Measurements from ENCODE around the gene PRDM12. TPM values are rescaled to one million over a fixed set of nuclear protein-coding genes. Genes with fewer than 3 reads are reported as not detected.

Gene PRDM12
- total RNA-seq, 3 donors from 2014 or later: not detected

- TF ChIP-seq POLR2AphosphoS5 (IDR thresholded peaks at IDR 0.05): no peak
- TF ChIP-seq, protein P1, sequence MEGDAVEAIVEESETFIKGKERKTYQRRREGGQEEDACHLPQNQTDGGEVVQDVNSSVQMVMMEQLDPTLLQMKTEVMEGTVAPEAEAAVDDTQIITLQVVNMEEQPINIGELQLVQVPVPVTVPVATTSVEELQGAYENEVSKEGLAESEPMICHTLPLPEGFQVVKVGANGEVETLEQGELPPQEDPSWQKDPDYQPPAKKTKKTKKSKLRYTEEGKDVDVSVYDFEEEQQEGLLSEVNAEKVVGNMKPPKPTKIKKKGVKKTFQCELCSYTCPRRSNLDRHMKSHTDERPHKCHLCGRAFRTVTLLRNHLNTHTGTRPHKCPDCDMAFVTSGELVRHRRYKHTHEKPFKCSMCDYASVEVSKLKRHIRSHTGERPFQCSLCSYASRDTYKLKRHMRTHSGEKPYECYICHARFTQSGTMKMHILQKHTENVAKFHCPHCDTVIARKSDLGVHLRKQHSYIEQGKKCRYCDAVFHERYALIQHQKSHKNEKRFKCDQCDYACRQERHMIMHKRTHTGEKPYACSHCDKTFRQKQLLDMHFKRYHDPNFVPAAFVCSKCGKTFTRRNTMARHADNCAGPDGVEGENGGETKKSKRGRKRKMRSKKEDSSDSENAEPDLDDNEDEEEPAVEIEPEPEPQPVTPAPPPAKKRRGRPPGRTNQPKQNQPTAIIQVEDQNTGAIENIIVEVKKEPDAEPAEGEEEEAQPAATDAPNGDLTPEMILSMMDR (IDR thresholded peaks at IDR 0.05): no peak
- TF ChIP-seq POLR2A (IDR thresholded peaks at IDR 0.05): no peak
- H3K9me3 ChIP-seq: no peaks in the 10 kb centered on the region
- peaks cover 5 to 10% of the 10 kb centered on the region in 2 donors for H3K4me1 ChIP-seq
- DNase-seq (ENCODE audit: low spot score in 2 of 2): no peak
- H3K27me3 ChIP-seq: peaks cover 5 to 34% of the 10 kb centered on the region in 2 donors
- no peaks in the 10 kb centered on the region for H3K36me3 ChIP-seq
- intact Hi-C loops (cut with DNase I; ENCODE audit: low total_unique reads): no loop called here
- no peak overlapping the region for H3K4me3 ChIP-seq
- no peak overlapping the region for H3K27ac ChIP-seq
These were observed 5.6 kb downstream of the PRDM12 start for GRCh38 chr9:130669965-130670364.

DNA sequence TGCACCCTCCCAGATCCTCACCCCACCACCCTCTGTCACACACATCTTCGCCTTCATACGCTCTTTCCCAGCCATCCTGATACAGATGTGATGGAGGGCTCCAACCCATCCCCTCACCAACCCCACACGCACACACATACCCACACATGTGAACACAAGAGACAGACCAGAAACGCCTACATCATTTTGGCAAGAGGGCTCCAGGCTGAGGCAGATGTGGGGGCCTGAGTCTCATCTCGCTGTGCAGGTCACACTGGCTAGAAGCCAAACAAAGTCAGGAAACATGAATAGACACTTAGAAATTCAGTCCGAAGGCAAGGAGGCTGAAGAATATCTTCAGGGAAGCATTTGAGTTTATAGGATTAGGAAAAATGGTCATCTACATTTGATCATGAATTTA, 6.2 kb downstream of the PRDM12 start:
- Histone ChIP-seq H3K9me3 (no peaks in the 10 kb centered on the region), H3K27me3 (peaks cover 4 to 27% of the 10 kb centered on the region in 2 donors), H3K27ac (no peak overlapping the region), H3K4me1 (peaks cover 3% of the 10 kb centered on the region in 2 donors), H3K4me3 (no peak overlapping the region), H3K36me3 (no peaks in the 10 kb centered on the region)
- intact Hi-C loops (cut with DNase I; ENCODE audit: low total_unique reads): no loop called here
- no peak for DNase-seq (ENCODE audit: low spot score in 2 of 2)
- TF ChIP-seq POLR2AphosphoS5 (IDR thresholded peaks at IDR 0.05): no peak
- TF ChIP-seq, protein P1 (IDR thresholded peaks at IDR 0.05): no peak
- TF ChIP-seq POLR2A (IDR thresholded peaks at IDR 0.05): no peak

DNA sequence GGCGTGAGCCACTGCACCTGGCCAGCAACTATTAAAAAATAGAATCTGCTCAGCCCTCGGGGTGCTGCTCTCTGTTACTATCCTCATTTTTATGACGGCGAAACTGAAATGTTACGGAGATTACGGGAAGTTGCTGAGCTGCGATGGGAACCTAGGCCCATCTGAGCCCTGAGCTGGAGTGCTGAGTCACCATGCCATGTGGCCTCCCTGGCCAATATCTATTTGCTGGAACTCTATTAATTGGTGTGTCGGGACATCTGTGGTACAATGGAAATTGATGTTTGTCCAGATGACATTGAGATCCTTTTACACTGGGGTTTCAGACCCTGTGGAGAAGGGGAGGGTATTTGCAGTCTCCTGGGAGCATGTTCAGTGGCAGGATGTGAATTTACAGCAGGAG, 8.1 kb downstream of the PRDM12 start:
- Histone ChIP-seq H3K36me3 (no peaks in the 10 kb centered on the region), H3K27me3 (peaks cover 0 to 9% of the 10 kb centered on the region in 2 donors), H3K4me1 (no peaks in the 10 kb centered on the region), H3K9me3 (no peaks in the 10 kb centered on the region), H3K4me3 (no peak overlapping the region), H3K27ac (no peak overlapping the region)
- no peak for DNase-seq (ENCODE audit: low spot score in 2 of 2)
- no peak for TF ChIP-seq POLR2A (IDR thresholded peaks at IDR 0.05)
- TF ChIP-seq, protein P1 (IDR thresholded peaks at IDR 0.05): no peak
- TF ChIP-seq POLR2AphosphoS5 (IDR thresholded peaks at IDR 0.05): no peak
- intact Hi-C loops (cut with DNase I; ENCODE audit: low total_unique reads): no loop called here

- Histone ChIP-seq H3K36me3 (no peaks in the 10 kb centered on the region), H3K4me1 (no peaks in the 10 kb centered on the region), H3K9me3 (no peaks in the 10 kb centered on the region), H3K27ac (no peak overlapping the region), H3K4me3 (no peak overlapping the region), H3K27me3 (peaks cover 0 to 3% of the 10 kb centered on the region in 2 donors)
- TF ChIP-seq, protein P1 (IDR thresholded peaks at IDR 0.05): no peak
- TF ChIP-seq POLR2AphosphoS5 (IDR thresholded peaks at IDR 0.05) (no peak), POLR2A (IDR thresholded peaks at IDR 0.05) (no peak)
- intact Hi-C loops (cut with DNase I; ENCODE audit: low total_unique reads): no loop called here
- no peak for DNase-seq (ENCODE audit: low spot score in 2 of 2)
These were observed 8.7 kb downstream of the PRDM12 start for GRCh38 chr9:130672933-130673615.

DNA sequence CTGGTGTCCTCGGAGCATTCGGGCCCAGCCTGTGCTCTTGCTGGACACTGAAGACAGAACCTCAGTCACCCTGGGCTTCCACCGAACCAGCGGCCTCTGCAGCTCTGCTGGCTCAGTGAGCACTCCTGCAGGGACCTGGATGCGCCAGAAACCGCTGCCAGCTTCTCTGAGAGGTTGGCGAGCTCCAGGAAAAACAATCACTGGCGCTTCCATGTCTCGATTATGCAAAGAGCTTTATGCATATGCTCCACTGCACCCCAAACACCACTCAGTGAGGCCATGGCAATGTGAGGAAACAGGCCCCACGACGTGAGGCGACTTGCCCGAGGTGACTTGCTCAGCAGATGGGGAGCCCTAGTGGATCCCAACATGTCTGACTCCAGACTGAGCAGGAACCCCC, 11.0 kb downstream of the PRDM12 start:
- intact Hi-C loops (cut with DNase I; ENCODE audit: low total_unique reads): no loop called here
- TF ChIP-seq POLR2A (IDR thresholded peaks at IDR 0.05): no peak
- TF ChIP-seq, protein P1 (IDR thresholded peaks at IDR 0.05): no peak
- no peak for TF ChIP-seq POLR2AphosphoS5 (IDR thresholded peaks at IDR 0.05)

More for the DNA sequence above, 11.0 kb downstream of the PRDM12 start:
- no peaks in the 10 kb centered on the region for H3K27me3 ChIP-seq
- no peaks in the 10 kb centered on the region for H3K4me1 ChIP-seq
- DNase-seq (ENCODE audit: low spot score in 2 of 2): no peak
- H3K9me3 ChIP-seq: no peaks in the 10 kb centered on the region
- no peak overlapping the region for H3K27ac ChIP-seq
- no peaks in the 10 kb centered on the region for H3K36me3 ChIP-seq
- no peak overlapping the region for H3K4me3 ChIP-seq

Measured in breast epithelium (tissue), 4 donors.